ENCODE measurements around the gene SOCS6.

GRCh38 chr18:70258243-70258642 is 30.6 kb upstream of the SOCS6 start:
- TF ChIP-seq CTCF (IDR thresholded peaks at IDR 0.05) (no peak), TEAD4 (IDR thresholded peaks at IDR 0.05; ENCODE audit: borderline replicate concordance, insufficient read depth) (no peak), GABPA (IDR thresholded peaks at IDR 0.05; ENCODE audit: low read depth) (no peak), EZH2phosphoT487 (IDR thresholded peaks at IDR 0.05; ENCODE audit: borderline replicate concordance, low read depth) (no peak), TAF1 (IDR thresholded peaks at IDR 0.05; ENCODE audit: borderline replicate concordance, low read depth, low read length) (no peak), EP300 (IDR thresholded peaks at IDR 0.05; ENCODE audit: borderline replicate concordance in 1 of 2, low read depth in 1 of 2, low read length in 1 of 2) (no peak)
